Stimulated activated CD8-positive, alpha-beta memory T cell treated with anti-CD3 and anti-CD28 coated beads, Interleukin-7, amount 100 ng/mL, for 24 hours (primary cell): ENCODE results near the gene HCLS1.
"Not testable (repeated sequence)": the region's sequence is repeated elsewhere in the genome, so short reads cannot be mapped to it uniquely, and the experiment has no call there.

Source experiments
- DNase-seq: peaks from one replicate; pipeline ENCODE4 v3.0.0-alpha.2; 2020; ENCODE audit warnings: low read depth

The HCLS1 gene

DNA sequence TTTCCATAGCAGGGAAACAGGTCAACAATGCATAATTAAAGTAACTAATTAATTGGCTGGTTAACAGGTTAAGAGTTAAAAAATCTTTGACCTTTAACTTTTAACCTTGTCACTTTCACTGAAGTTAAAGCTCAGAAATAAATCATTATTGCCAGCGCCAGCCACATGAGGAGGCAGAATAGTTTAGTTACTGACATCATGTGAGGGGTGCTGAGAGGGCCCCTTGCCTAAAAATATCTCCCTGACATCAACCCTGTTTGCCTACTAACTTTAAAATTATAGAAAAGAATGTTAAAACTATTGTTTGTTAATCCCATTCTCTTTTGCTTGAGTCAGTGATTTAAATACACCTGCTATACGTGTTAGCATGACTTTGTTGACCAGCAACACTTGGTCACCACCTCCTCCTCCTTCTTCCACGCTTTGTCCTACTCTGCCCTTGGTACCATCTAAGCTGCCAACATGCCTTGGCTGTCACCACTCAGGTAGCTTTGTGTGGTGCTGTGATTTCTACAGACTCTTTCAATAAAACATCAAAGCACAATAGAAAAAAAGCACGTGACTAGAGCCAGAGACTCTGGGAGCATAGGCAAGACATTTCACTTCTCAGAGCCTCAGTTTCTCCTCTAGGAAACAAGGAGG, 64.8 kb downstream of the HCLS1 start:
- no peak for DNase-seq

DNA sequence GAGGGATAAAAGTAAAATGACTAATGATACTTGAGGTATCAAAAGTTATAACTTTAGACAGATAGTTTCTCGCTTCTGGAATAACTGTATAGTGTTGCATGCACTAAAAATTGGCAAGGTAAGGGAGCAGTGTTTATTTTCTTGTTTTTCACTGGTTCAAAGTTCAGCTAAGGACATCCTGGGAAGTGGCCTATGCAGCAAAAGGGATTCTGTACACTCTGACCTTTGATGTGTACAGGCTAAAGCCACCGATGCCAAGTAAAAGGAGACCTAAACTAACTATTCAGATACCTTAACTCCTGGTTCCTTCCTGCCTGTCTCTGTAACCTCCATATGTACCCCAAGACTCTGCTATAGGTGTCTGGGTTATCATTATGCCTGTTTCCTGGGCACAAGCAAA, 65.9 kb downstream of the HCLS1 start:
- no peak for DNase-seq

DNA sequence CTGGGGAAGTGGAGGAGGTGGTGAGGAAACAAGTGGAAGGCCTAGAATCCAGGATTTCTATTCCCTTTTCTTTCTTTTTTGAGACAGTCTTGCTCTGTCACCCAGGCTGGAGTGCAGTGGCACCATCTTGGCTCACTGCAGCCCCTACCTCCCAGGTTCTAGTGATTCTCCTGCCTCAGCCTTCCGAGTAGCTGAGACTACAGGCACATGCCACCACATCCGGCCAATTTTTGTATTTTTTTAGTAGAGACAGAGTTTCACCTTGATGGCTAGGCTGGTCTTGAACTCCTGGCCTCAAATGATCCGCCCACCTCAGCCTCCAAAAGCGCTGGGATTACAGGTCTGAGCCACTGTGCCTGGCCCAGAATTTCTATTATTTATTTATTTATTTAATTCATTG, 66.9 kb downstream of the HCLS1 start:
- not testable (repeated sequence) for DNase-seq

DNA sequence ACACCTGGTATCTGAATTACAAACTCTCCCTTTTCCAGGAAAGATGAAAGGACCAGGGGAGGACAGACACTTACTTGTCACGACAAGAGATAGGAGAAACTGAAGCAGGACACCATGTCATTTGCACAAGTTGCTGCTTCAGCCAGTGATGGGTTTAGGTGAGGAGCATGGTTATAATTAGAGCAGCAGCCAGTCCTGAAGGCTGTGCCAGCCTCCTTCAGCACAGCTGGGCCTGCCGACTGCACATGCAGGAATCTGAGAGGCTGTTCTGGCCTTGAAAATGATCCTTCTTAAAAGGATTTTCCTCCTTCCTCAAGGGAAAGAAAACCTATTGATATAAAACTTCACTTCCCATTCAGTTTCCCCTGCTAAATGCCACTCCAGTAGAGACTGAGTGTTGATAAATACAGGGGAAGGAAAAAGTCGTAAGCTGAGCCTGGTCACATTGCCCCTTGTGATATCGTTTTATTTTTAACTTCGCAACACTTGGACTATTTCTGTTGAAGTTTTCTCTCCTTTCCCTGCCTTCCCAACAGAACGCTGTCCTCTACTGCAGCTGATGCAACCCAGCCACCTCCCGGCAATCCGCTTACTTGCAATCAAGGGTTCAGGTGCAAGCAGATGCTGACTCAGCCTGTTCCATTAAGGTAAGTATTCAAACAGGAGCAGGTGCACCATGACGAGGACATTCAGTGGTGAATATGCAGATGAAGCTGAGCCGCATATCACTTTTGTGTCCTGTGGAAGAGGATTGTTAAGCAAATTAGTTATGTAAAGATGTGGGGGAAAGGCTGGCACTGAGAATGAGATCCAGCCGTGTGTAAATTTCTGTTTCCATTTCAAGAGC, 67.6 kb downstream of the HCLS1 start, which contains the start of gene FBXO40:
Gene FBXO40, plus strand, starts transcription at position 524 of the 847 bp plus-strand sequence. CDS start 27,197 bp downstream, outside the sequence.
- DNase-seq: no peak

- DNase-seq: no peak
Measured at GRCh38 chr3:121584418-121584817, 76.3 kb downstream of the HCLS1 start.

- DNase-seq: no peak
Measured at GRCh38 chr3:121581691-121582090, 79.0 kb downstream of the HCLS1 start.
